Middle frontal gyrus (tissue), 1 donor: Measurements from ENCODE around the gene DCTN5.

Source experiments
- DNase-seq: peaks from one replicate; pipeline ENCODE4 v3.0.0-alpha.2; 2015; ENCODE audit warnings: low spot score; ENCODE audit errors: extremely low spot score

Gene DCTN5

DNA sequence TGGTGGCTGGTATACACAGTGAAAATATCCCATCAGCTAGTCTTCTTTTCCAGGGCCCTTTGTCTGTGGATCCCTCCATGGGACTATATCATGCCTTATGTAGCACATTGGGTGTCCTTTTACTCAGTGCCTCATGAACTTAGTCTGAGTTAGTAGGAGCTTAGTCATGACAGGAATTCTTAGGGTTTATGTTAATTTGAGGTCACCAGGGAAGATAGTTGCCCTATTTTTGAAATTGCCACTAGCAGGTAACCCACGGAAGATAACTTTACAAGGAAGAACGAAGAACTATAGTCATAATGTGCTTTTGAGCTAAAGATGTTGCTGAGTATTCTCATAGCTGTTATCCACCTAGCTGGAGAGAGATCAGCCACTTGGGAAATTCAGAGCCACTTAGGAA lies 22.7 kb downstream of the DCTN5 start:
- no peak for DNase-seq

DNA sequence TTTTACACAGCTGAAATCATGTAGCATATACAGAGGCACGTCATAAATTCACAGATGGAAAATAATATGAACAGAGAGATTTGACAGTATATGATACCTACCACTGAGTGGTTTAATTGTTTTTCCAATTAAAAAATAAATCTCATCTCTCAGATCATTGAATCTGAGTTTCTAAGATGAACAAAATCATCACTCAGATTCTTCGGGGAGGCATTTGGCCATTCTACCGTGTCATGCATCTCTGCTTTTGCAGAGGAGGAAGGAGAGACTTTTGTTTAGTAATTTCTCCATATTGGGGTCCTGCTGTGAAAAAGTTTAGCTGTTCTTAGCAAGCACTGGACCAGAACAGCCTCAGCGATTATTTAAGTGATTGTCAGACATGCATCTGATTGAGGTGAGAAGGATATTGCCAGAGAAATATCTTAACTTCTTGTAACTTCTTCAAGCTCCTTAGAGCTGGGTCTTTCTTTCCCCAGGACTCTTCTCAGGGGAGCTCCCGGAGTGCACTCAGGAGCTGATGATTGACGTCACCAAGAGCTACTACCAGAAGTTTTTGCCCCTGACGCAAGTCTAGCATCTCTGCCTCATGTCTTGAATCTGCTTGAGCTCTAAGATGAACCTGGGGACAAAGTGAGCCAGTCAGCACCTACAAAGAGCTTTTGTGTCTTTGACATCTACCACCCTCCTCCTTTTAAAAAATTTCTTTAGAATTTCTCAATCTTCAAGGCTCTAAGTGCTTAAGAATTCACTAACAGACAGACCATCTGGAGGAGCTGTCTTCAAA lies 25.5 kb downstream of the DCTN5 start:
- DNase-seq, result no peak

DNA sequence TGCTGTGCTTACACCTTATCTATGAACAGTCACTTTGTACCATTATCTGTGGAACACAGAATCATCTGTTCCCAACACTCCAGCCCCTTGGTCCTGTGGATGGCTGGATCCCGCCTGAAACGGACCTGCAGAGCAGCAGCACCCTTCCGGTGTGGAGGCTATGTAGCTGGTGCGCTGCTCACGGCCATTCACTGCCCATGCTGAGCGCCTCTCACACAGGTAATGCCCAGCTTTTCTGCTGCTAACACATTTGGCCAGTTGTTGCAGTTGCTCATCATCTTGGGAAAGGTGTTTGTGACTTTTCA lies 26.0 kb downstream of the DCTN5 start:
- DNase-seq, result no peak

DNA sequence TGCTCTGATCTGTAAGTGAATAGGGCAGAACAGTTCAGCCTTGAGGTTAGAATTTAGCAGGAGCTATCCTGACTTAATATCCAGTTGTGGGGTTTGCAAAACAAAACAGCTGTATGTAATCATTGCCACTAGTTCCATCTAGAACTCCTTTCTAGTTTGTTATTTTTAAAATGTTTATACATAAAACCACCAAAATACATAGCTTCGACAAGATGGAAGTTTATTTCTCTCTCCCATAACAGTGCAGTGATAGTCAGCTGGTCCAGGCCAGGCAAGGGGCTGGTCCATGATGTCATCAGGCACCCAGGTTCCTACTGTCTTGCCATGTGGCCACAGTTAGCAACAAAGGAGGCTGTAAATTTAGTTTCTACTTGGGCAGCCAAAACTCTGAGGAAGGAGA lies 27.0 kb downstream of the DCTN5 start:
- DNase-seq, result no peak

DNA sequence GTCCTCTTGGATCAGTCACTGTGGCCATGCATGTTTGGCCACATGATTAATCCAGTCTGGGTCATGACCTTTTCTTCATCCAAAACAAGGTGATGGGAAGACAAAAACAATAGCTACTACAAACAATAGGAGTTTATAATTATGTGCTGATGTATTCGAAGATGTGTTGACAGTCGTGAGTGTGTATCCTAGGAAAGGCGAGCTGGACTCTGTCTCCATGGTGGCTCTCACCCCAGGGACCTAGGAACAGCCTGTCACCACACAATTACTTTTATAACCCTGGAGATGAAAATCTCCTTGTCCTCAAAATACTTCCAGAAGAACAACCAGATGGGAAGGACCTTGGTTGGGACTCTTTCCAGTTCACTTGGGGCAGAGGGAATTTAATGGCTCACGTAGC lies 27.6 kb downstream of the DCTN5 start:
- DNase-seq, result no peak

DNA sequence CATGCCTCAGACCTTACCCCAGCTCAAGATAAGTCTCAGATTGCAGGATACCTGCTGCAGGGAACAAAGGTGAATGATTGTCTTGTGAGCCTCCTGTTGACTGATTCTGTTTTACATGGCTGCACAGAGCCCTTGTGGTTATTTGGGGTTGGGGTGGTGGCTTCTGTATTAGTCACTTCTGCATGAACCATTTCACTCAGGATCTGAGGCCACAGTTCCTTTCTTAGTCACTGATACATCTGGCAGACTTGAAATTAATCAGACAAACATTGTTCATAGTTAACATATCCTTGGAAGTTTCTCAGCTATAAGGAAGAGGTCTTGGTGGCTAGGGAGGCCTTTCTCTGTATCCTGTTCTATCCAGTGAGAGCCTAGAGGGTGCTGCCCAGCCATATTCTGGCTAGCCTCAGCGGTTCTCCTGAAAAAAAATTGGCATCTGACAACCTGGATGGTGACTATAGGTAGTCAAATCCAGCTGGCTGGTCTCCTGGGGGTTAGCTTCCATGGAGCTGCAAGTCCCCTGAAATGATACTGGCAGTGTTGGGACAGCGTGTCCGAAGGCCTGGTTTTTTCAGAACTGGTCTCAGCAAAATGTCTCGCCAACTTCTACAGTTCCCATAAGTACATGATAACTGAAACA lies 29.0 kb downstream of the DCTN5 start:
- no peak for DNase-seq

DNA sequence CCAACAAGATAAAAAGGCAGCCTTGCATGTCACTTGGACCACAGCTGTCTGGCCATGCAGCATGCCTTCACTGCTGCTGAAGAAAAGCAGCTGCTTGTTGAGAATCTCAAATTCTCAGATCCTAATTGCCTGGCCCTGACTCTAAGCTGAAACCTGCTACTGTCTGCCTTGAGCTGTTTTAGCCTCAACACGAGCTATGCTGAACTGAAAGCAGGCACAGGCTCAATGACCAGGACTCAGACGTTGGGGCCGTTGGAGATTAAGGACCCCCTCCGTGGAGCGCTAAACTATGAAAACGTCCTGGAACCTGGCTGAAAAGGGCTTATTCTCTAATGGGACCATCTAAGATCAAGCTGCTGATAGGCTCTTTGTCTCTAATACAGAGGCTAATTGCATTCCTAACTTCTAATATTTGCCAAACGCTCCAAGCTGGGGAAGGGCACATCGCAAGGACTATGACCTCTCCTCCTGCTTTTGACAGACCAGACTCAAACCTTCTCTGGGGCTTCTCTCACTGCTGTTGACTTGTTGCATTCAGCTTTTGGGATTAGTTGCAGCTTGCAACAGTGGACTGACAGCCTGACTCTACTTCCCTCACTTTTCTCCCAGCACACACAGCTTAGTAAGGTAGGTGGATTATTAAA lies 32.8 kb downstream of the DCTN5 start:
- no peak for DNase-seq

DNA sequence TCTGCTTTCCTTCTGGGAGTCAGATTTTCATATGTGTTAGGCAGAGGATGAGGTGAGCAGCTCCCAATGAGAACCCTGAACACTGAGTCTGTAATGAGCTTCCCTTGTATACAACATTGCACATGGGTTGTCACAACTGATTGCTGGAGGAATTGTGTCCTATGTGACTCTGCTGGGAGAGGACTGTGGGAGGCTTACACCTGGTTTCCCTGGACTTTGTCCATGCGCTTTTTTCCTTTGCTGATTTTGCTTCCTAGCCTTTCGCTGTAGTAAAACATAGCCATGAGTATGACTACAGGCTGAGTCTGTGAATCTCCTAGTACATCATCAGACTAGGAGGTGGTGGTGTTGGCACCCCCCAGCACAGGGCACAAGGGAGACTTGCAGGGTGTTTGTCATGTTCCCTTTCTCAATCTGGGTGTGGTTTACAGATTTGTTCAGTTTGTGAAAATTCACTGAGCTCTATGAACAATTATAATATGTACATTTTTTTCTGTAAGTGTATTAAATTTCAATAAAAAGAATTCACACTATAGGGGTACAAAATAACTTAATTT lies 35.7 kb downstream of the DCTN5 start:
- no peak for DNase-seq

DNA sequence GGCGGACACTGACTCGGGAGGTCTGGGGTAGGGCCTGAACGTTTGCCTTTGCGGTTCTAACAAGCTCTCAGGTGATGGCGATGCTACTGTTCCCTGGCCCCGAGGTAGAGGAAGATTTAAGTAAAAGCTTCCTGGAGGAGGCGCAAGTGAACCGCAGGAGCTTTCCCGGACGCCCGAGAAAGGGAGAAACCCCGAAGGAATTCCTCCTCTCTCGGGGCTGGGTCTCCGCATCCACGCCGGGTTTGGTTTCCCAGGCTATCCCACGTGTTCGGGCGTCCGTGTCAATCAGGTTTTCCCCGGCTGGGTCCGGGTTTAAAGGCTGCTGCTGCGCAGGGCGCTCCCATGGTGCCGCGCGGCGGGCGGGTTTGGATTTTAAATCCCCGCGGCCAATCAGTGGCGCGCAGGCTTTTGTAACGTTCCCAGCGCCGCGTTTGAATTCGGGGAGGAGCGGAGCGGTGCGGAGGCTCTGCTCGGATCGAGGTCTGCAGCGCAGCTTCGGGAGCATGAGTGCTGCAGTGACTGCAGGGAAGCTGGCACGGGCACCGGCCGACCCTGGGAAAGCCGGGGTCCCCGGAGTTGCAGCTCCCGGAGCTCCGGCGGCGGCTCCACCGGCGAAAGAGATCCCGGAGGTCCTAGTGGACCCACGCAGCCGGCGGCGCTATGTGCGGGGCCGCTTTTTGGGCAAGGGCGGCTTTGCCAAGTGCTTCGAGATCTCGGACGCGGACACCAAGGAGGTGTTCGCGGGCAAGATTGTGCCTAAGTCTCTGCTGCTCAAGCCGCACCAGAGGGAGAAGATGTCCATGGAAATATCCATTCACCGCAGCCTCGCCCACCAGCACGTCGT lies 37.4 kb downstream of the DCTN5 start, which contains the start of gene PLK1:
PLK1 (plus strand) TSS at position 460 of the 844 bp plus-strand sequence; CDS start at position 504, 44 bp downstream.
- peak; percentile 29 for DNase-seq

DNA sequence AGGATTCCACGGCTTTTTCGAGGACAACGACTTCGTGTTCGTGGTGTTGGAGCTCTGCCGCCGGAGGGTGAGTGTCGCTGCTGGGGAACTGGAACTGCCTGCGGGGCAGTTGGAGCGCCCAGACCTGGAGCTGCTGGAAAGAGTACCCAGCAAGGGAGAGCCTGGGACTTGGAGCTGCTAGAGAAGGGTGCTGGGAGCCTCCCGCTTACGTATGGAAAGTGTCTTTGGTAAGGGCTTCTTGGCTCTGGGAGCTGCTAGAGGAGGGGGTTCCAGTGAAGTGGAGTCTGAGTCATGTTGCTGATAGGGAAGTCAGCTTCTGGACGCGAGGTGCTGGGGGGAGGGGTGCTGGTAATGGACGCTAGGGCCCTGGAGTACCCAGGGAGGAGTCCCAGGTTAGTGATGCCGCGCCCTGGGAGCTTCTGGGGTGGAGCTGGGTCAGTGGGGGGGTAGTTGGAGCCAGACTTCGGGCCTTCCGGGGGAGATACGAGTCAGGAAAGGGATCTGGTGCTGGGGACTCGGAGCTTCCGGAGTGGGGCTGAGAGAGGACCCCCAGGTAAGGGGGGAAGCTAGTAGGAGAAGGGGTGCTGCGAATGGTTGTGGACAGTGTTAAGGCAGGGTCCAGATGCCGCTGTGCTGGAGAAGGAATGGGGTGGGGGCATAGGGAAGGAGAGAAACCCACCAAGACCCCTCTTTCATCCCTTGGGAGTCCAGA lies 38.2 kb downstream of the DCTN5 start:
- DNase-seq, result no peak

DNA sequence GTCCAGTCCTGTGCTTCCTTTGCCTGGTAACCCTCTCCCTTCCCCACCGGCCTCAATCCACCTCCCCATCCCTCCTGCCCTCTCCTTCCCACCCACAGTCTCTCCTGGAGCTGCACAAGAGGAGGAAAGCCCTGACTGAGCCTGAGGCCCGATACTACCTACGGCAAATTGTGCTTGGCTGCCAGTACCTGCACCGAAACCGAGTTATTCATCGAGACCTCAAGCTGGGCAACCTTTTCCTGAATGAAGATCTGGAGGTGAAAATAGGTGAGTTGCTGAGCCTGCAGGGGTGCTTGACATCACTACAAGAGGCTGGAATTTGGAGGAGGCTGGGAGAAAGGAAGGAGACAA lies 38.7 kb downstream of the DCTN5 start:
- no peak for DNase-seq

DNA sequence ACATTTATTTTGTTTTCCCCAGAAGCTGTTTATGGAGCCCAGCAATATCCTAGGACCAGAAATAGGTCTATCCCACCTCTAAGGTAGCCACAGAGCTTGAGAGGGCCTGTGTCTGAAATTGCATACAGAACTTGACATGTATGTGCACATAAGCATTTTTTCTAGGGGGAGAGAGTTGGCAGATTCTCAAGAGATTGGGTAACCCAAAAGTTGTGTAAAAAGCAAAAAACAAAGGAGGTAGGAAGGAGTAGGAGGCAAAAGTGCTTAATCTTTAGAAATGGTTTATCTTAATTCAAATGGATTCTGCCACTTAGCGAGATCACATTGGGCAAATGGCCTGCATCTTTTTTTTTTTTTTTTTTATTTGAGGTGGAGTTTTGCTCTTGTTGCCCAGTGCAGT lies 40.9 kb downstream of the DCTN5 start:
- DNase-seq, result no peak

DNA sequence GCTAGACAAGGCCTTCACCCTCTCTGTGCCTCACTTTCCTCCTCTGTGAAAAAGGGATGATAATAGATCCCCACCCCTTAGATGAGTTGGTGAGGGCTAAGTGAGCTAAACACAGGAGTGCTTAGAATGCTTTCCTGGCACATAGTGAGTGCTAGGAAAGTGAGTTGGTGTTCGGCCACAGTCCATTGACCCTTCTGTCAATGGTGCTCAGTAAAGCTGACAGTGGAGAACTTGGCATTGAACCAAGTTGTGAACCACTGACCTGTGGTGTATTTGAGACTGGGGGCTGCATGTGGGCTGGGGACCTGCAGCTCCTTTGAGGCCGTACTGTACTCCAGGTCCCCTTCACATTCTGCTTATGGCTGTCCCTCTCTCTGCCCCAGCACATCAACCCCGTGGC lies 42.2 kb downstream of the DCTN5 start:
- DNase-seq, result no peak

DNA sequence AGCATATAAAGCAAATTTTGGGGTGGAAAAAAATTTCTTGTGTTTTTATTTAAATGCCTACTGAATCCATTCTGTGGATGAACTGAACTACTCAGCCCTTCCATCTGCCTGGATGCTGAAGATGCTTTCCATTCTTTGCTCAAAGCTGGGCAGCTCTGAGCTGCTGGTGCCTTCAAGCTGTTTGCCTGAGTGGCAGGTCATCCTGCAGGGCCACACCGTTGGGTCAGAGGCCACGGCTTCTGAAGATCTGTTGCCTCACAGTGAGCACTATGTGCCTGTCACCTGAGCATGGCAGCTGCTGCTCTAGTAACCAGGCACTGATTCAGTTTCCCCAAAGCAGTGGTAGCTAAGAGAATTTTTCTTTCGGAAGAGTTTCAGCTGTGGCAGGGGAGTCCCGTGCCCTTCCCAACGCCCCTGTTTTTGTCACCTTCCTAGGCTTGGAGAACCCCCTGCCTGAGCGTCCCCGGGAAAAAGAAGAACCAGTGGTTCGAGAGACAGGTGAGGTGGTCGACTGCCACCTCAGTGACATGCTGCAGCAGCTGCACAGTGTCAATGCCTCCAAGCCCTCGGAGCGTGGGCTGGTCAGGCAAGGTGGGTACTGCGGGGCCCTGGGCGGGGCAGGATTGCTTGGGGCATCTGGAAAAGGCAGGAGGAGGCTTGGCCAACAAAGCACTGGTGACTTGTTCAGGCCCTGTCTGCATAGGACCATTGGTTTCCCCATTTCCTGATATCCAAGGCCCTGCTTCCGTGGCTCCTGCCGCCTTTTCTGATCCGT lies 46.0 kb downstream of the DCTN5 start:
- no peak for DNase-seq

DNA sequence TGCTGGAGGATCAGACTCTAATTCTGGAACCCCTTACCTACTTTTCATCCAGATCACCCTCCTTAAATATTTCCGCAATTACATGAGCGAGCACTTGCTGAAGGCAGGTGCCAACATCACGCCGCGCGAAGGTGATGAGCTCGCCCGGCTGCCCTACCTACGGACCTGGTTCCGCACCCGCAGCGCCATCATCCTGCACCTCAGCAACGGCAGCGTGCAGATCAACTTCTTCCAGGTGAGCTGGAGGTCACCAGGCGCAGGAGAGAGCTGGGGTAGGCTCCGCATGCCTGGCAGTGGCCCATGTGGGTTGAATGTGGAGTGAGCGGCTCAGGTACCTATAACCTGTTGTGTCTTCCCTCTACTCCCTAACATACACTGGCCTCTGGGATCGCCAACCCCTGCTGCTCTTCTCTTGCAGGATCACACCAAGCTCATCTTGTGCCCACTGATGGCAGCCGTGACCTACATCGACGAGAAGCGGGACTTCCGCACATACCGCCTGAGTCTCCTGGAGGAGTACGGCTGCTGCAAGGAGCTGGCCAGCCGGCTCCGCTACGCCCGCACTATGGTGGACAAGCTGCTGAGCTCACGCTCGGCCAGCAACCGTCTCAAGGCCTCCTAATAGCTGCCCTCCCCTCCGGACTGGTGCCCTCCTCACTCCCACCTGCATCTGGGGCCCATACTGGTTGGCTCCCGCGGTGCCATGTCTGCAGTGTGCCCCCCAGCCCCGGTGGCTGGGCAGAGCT lies 48.3 kb downstream of the DCTN5 start:
- DNase-seq, result no peak

DNA sequence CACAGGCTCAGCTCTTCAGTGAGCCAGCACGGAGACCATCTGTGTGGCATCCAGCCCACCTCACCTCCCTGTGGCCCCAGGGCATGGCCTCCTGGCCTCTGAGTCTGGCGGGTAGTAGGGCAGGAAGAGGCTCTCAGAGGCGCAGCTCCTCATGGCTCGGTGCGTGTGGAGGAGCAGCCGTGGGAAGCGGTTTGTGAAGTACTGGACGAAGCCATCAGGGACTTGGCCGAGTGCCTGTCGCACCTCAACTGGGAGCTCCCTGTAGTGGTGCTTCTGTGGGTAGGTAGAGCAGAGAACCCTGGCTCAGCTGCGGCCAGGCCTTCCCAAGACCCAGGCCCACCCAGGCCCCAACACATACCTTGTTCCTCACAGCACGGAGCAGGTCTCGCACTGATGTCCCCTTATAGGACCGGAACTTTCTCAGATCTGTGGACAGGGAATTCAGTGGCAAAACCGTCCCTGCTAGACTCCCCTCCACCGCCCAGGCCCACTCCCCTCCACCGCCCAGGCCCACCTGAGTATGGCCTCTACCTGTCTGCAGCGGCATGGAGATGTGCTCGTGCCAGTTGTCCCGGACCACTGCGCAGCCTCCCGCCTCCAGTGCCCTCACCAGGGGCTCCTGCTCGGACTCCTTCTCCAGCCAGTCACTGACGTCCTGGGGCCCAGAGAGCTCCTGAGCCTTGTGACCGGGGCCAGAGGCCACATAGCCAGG lies 49.7 kb downstream of the DCTN5 start:
- no peak for DNase-seq

DNA sequence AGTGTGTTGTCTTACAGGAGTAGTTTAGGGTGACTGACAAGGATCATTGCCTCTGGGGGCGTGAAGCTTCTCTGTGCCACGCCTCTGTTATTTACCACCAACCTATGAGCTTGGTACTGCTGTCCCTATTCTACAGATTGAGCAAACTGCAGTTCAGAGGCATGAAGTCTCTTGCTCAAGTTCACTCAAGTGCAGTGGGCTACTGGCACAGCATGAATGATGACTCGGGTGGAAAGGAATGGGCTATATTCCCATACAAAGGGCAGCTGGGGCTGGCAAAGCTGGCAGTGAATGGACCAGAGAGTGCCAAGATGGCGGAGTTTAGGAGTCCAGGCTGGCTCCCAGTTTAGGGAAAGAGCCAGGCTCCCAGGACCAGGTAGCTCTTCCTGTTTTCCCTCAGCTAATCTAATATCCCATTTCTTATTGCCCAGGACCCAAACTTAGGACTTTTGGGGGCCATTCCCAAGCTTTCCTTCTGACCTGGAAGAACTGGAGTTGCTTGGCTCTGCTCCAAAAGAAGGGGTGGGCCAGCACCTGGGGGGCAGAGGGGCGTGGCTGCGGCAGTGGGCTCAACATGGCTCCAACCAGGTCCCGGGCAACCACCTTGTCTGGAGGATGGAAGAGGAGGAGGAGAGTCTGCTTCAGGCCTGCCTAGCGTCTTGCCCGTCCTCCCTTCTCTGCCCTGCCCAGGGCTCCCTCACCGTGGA lies 50.4 kb downstream of the DCTN5 start:
- no peak for DNase-seq

DNA sequence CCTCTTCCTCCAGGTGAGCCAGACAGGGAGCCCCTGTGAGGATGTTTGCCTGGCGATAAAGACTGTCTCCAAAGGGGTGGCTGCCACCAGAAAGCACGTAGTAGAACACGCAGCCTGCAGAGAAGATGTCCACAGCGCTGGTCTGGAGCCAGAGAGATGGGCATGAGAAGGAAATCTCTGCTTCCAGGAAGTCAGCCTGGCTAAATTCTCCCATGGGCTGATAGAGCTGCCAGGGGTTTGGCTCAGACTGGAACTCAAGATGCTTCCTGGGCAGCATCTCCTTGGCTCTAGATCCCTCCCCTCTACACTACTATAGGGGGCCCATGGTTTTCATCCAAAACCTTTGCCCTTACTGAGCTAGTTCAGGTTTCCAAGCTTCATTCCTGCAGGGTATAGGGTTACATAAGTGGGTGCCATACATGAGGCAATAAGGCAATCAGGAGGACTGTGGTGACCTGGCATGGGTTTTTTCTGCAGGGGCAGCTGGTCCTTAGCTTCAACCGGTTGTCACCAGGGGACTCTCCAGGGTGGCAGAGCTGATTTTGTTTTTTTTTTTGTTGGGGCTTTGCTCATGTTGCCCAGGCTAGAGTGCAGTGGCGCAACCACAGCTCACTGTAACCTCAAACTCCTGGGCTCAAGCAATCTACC lies 51.0 kb downstream of the DCTN5 start:
- no peak for DNase-seq
